22Rv1 (cell line): ENCODE data around the gene RASGRF1.

Experiments used
- H3K27ac ChIP-seq: fragments of 450-650 bp; 2 replicates; pipeline ENCODE4 v1.5.1; 2017
- CTCF ChIP-seq: fragments of 450-650 bp; IDR thresholded peaks from 2 replicates; pipeline ENCODE4 v1.5.1; 2017; ENCODE audit warnings: mild to moderate bottlenecking
- ZFX ChIP-seq: fragments of 450-650 bp; IDR thresholded peaks from 2 replicates; pipeline ENCODE4 v1.6.1; 2017; ENCODE audit warnings: antibody characterized with exemption, borderline replicate concordance

RASGRF1 gene

GRCh38 chr15:79058260-79058850 lies 32.2 kb downstream of the RASGRF1 start:
- H3K27ac ChIP-seq: no peak overlapping the region
- TF ChIP-seq ZFX: no peak
- no peak for TF ChIP-seq CTCF

- TF ChIP-seq CTCF (no peak), ZFX (no peak)
- no peak overlapping the region for H3K27ac ChIP-seq
Observed at GRCh38 chr15:79057050-79057449, 33.5 kb downstream of the RASGRF1 start.

- no peak overlapping the region for H3K27ac ChIP-seq
- TF ChIP-seq ZFX (no peak), CTCF (no peak)
Observed at GRCh38 chr15:79054350-79054749, 36.2 kb downstream of the RASGRF1 start.

- no peak overlapping the region for H3K27ac ChIP-seq
- TF ChIP-seq CTCF (no peak), ZFX (no peak)
Observed at GRCh38 chr15:79053894-79054293, 36.7 kb downstream of the RASGRF1 start.

- TF ChIP-seq ZFX: no peak
- no peak for TF ChIP-seq CTCF
Observed at GRCh38 chr15:79051941-79052731, 38.4 kb downstream of the RASGRF1 start.

GRCh38 chr15:79051029-79051428 lies 39.6 kb downstream of the RASGRF1 start:
- no peak for TF ChIP-seq CTCF
- no peak for TF ChIP-seq ZFX

More at GRCh38 chr15:79051941-79052731, 38.4 kb downstream of the RASGRF1 start:
- no peak overlapping the region for H3K27ac ChIP-seq

GRCh38 chr15:79050341-79050740 lies 40.2 kb downstream of the RASGRF1 start:
- no peak overlapping the region for H3K27ac ChIP-seq
- no peak for TF ChIP-seq ZFX
- no peak for TF ChIP-seq CTCF

More at GRCh38 chr15:79051029-79051428, 39.6 kb downstream of the RASGRF1 start:
- no peak overlapping the region for H3K27ac ChIP-seq
